Sigmoid colon (tissue), 7 donors: ENCODE data around the gene IRF2BPL. TPM values are rescaled to one million over a fixed set of nuclear protein-coding genes. Genes with fewer than 3 reads are reported as not detected.

Experiments used
- DNase-seq: peaks from one replicate; pipeline ENCODE4 v3.0.0-alpha.2; 2019
- H3K27ac ChIP-seq, 4 donors: fragments of 200-600 bp; sonication (generic); one replicate each; pipeline ENCODE4 v1.5.1; 2016 to 2019; ENCODE audit warnings: mild to moderate bottlenecking in 1 of 4
- H3K27me3 ChIP-seq, 3 donors: fragments of 200-600 bp; sonication (generic); one replicate each; pipeline ENCODE4 v1.5.1; 2019; ENCODE audit warnings: mild to moderate bottlenecking in 1 of 3
- H3K36me3 ChIP-seq, 4 donors: fragments of 200-600 bp; sonication (generic); one replicate each; pipeline ENCODE4 v1.5.1; 2016 to 2019
- H3K4me1 ChIP-seq, 4 donors: fragments of 200-600 bp; sonication (generic); one replicate each; pipeline ENCODE4 v1.5.1; 2017 to 2019
- H3K4me3 ChIP-seq, 4 donors: fragments of 200-600 bp; sonication (generic); one replicate each; pipeline ENCODE4 v1.5.1; 2017 to 2019; ENCODE audit warnings: mild to moderate bottlenecking in 2 of 4, moderate library complexity in 1 of 4
- H3K9me3 ChIP-seq, 4 donors: fragments of 200-600 bp in 3 of 4; sonication (generic) in 3 of 4; one replicate each; pipeline versions ENCODE4 v1.5.1 to v1.6.1; 2013 to 2019
- EP300 ChIP-seq, 4 donors: sonication (generic); formaldehyde crosslinking; IDR thresholded peaks; one replicate each; pipeline ENCODE4 v1.6.1; 2017; ENCODE audit warnings: antibody characterized with exemption in 4 of 4
- POLR2A ChIP-seq, 2 donors: fragments of 450-650 bp; IDR thresholded peaks; one replicate each; pipeline ENCODE4 v1.6.1; 2016; ENCODE audit warnings: antibody characterized with exemption in 2 of 2, mild to moderate bottlenecking in 2 of 2, moderate library complexity in 2 of 2
- POLR2AphosphoS5 ChIP-seq, 4 donors: sonication (generic); formaldehyde crosslinking; IDR thresholded peaks; one replicate each; pipeline ENCODE4 v1.6.1; 2017; ENCODE audit warnings: antibody characterized with exemption in 4 of 4
- WGBS, 2 donors: extraction: QIAGEN DNeasy Blood & Tissue Kit; methylation state at CpG; one replicate each; pipeline ENCODE4 v1.1.7; 2013; 5-methylcytosine and 5-hydroxymethylcytosine counted together
- intact Hi-C: fragments of 100-400 bp; cut with DNase I; formaldehyde crosslinking; loops from one replicate; pipeline ENCODE4 v1.15.1; 2023
- polyA plus RNA-seq, 3 donors: library from polyadenylated mRNA; stranded (reverse); fragments of 200-250 nt; gene quantifications; one replicate each; pipeline ENCODE4 v1.2.3, GENCODE V29; 2013
- total RNA-seq, 4 donors: library from RNA; depleted of rRNA; stranded (reverse); fragments of >200 nt; gene quantifications; one replicate each; pipeline ENCODE4 v1.1.0, GENCODE V29; 2016
- TF ChIP-seq, protein P1 (sequence below), 4 experiments: fragments of 450-650 bp in 3 of 4; fragments of 200-600 bp in 1 of 4; IDR thresholded peaks; one replicate each; pipeline ENCODE4 v1.5.1; 2016 to 2019; ENCODE audit warnings: antibody characterized with exemption in 4 of 4, mild to moderate bottlenecking in 3 of 4, moderate library complexity in 2 of 4
- donor health status: healthy with polysubstance abuse.
- donor health status: Bipolar disorder and iron deficiency.
- donor health status: healthy.

The IRF2BPL gene
- total and polyA plus RNA-seq, 7 donors = 3.0 to 63.1 (median 34.7) TPM

DNA sequence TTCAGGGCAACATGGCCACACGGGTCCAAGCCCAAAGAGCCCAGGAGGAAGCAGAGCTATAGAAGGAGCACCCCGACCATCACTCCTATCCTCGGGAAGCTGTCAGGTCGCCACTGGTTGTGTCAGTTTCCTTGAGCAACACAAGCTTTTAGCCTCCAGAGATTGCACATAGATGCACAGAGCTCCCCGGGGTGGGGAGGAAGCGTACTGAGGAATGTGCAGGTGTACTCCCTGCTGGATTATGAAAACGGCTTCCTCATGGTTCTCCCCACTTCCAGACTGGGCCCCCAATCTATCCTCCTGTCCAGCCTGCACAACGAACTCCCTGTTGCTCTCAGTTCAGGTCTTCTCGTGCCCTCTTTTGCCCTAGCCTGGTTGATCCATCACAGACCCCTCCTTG is 30.3 kb upstream of the IRF2BPL start:
- Histone ChIP-seq H3K27ac (no peak overlapping the region), H3K4me3 (no peak overlapping the region), H3K27me3 (no peaks in the 10 kb centered on the region), H3K9me3 (peaks cover 0 to 5% (median 0%) of the 10 kb centered on the region in 4 donors), H3K36me3 (no peaks in the 10 kb centered on the region), H3K4me1 (no peaks in the 10 kb centered on the region)
- intact Hi-C loops = no loop called here
- no peak for DNase-seq
- TF ChIP-seq POLR2A (IDR thresholded peaks at IDR 0.05) (no peak), EP300 (IDR thresholded peaks at IDR 0.05) (no peak), POLR2AphosphoS5 (IDR thresholded peaks at IDR 0.05) (no peak)
- TF ChIP-seq, protein P1, sequence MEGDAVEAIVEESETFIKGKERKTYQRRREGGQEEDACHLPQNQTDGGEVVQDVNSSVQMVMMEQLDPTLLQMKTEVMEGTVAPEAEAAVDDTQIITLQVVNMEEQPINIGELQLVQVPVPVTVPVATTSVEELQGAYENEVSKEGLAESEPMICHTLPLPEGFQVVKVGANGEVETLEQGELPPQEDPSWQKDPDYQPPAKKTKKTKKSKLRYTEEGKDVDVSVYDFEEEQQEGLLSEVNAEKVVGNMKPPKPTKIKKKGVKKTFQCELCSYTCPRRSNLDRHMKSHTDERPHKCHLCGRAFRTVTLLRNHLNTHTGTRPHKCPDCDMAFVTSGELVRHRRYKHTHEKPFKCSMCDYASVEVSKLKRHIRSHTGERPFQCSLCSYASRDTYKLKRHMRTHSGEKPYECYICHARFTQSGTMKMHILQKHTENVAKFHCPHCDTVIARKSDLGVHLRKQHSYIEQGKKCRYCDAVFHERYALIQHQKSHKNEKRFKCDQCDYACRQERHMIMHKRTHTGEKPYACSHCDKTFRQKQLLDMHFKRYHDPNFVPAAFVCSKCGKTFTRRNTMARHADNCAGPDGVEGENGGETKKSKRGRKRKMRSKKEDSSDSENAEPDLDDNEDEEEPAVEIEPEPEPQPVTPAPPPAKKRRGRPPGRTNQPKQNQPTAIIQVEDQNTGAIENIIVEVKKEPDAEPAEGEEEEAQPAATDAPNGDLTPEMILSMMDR (IDR thresholded peaks at IDR 0.05) = no peak
- WGBS, 2 donors = 89 to 92% methylated on average over 9 of the region's 9 CpGs

DNA sequence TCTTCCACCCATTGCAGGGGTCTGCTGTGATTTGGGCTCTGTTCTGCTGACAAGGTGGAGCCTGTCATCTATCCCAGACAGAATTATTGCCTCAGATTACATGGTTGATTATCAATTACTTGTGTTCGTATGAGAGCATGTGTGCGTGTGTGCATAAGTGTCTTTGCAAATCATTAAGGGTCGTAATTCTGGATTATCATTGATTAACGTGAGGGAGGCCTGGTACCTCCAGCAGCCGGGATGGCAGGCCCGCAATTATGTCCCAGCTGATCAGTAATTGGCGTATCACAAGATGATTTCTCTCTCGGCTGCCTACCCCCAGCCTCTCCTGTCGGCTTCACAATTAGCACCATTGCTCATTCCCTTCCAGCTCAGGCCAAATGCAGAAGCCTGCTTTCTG is 29.6 kb upstream of the IRF2BPL start:
- Histone ChIP-seq H3K9me3 (peaks cover 0 to 5% (median 0%) of the 10 kb centered on the region in 4 donors), H3K27me3 (no peaks in the 10 kb centered on the region), H3K36me3 (no peaks in the 10 kb centered on the region), H3K27ac (no peak overlapping the region), H3K4me1 (peaks cover 0 to 2% (median under 1%) of the 10 kb centered on the region in 4 donors), H3K4me3 (no peak overlapping the region)
- DNase-seq = no peak
- intact Hi-C loops = no loop called here
- WGBS, 2 donors = 79 to 84% methylated on average over 9 of the region's 9 CpGs
- TF ChIP-seq EP300 (IDR thresholded peaks at IDR 0.05) (no peak), POLR2A (IDR thresholded peaks at IDR 0.05) (no peak), POLR2AphosphoS5 (IDR thresholded peaks at IDR 0.05) (no peak)
- TF ChIP-seq, protein P1 (IDR thresholded peaks at IDR 0.05) = no peak

DNA sequence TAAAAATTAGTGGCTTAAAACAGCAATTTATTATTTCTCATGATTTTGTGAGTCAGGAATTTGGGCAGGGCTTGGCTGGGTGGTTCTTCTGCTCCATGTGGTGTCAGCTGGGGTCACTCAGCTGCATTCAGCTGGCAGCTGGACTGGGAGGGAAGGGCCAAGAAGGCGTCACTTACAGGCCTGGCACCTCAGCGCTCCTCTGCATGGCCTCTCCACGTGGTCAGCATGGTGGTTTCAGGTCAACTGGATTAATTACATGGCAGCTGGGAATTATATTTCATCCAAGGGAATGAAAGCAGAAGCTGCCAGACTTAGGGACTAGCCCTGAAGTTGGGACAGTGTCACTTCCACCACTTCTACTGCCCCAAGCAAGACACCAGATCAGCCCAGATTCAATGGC is 27.5 kb upstream of the IRF2BPL start:
- 89 to 90% methylated on average over 3 of the region's 3 CpGs for WGBS, 2 donors
- DNase-seq = no peak
- Histone ChIP-seq H3K4me3 (no peak overlapping the region), H3K27me3 (no peaks in the 10 kb centered on the region), H3K36me3 (no peaks in the 10 kb centered on the region), H3K27ac (no peak overlapping the region), H3K4me1 (peaks cover 0 to 21% (median 20%) of the 10 kb centered on the region in 4 donors), H3K9me3 (peaks cover 0 to 5% (median 0%) of the 10 kb centered on the region in 4 donors)
- TF ChIP-seq EP300 (IDR thresholded peaks at IDR 0.05) = no peak
- intact Hi-C loops = no loop called here

DNA sequence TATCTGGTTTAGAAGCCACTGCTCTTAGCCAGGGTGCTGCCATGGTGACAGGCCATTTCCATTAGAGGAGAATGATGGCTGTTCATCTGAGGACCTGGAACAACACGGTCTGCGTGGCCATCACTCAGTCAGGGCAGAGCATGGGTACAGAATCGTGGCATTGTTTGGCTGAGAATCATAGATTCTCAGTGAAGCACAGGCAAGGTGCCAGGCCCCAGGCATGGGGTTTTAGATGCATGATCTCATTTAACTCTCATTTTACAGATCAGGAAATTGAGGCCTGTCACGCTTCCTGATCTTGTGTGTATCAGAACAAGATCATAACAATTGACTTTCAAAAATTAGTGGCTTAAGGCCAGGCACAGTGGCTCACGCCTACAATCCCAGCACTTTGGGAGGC is 26.8 kb upstream of the IRF2BPL start:
- no peak for DNase-seq
- Histone ChIP-seq H3K4me1 (peaks cover 0 to 28% (median 25%) of the 10 kb centered on the region in 4 donors), H3K27ac (peak overlapping the region in 1 of 4 donors; percentile 17), H3K4me3 (no peak overlapping the region), H3K9me3 (peaks cover 0 to 5% (median 0%) of the 10 kb centered on the region in 4 donors), H3K36me3 (no peaks in the 10 kb centered on the region), H3K27me3 (no peaks in the 10 kb centered on the region)
- no peak for TF ChIP-seq EP300 (IDR thresholded peaks at IDR 0.05)
- TF ChIP-seq, protein P1 (IDR thresholded peaks at IDR 0.05) = no peak
- no peak for TF ChIP-seq POLR2AphosphoS5 (IDR thresholded peaks at IDR 0.05)
- no peak for TF ChIP-seq POLR2A (IDR thresholded peaks at IDR 0.05)
- intact Hi-C loops = no loop called here
- WGBS, 2 donors = 75 to 92% methylated on average over 5 of the region's 5 CpGs

DNA sequence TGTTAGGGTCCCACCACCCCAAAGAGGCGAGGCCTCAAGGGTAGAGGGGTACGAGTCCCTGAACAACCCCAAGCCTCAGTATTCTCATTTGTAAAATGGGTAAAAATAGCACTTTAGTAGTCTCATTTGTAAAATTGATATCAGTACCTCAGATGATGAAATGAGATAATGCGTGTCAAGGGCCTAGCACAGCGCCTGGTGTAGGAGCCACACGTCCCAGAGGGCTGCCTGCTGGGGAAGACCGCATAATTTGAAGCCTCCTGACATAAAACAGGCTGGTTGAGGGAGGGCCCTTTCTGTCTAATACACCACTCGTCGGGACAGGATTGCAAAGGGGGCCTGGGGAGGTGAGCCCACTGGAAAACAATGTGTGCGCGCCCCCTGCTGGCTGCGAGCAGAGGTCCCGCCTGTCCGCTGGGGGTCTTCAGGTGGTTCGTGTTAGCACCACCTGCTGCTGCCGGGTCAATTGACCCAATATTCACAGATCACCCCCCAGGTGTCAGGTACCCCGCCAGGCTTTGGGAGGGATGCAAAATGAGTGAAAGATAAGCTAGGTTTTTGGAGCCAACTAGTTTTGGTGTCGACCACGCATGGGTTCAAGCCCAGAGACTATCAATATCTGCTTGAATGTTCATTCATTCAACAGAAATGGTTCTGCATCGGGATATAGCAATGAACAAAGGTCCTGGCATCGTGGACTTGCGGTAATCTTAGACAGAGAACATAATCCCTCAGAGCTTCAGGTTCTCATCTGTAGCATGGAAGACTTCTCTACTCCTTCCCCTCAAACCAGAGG is 24.7 kb upstream of the IRF2BPL start:
- Histone ChIP-seq H3K27me3 (no peaks in the 10 kb centered on the region), H3K4me3 (no peak overlapping the region), H3K9me3 (peaks cover 0 to 5% (median 0%) of the 10 kb centered on the region in 4 donors), H3K36me3 (no peaks in the 10 kb centered on the region), H3K4me1 (peaks cover 0 to 29% (median 25%) of the 10 kb centered on the region in 4 donors), H3K27ac (peak overlapping the region; percentile 48 to 86 (median 84))
- peak; percentile 88 for DNase-seq
- 39 to 41% methylated on average over 21 of the region's 21 CpGs for WGBS, 2 donors
- intact Hi-C loops = loop anchor here (1.0 to 5.0 kb wide), 3 partner anchors 36 to 140 kb away; no protein-coding TSS in a partner anchor
- TF ChIP-seq, protein P1 (IDR thresholded peaks at IDR 0.05) = peak; percentile 92 to 97 (median 96)
- TF ChIP-seq POLR2AphosphoS5 (IDR thresholded peaks at IDR 0.05) (peak in 3 of 4 donors; percentile 58 to 65 (median 65)), EP300 (IDR thresholded peaks at IDR 0.05) (peak in 1 of 4 donors; percentile 15), POLR2A (IDR thresholded peaks at IDR 0.05) (no peak)
